Measurements from ENCODE around the gene LSM8. TPM values are rescaled to one million over a fixed set of nuclear protein-coding genes. Genes with fewer than 3 reads are reported as not detected.

Gene LSM8
- total RNA-seq, 4 donors from 2014 or later: 19.4 to 41.7 (median 26.0) TPM

GRCh38 chr7:118151671-118152070 lies 32.3 kb upstream of the LSM8 start:
- Histone ChIP-seq H3K9me3 (no peaks in the 10 kb centered on the region), H3K27ac (no peak overlapping the region), H3K4me1 (no peaks in the 10 kb centered on the region), H3K4me3 (no peak overlapping the region), H3K27me3 (no peaks in the 10 kb centered on the region), H3K36me3 (no peaks in the 10 kb centered on the region)
- no peak for DNase-seq (ENCODE audit: low spot score in 2 of 2)
- TF ChIP-seq CTCF (IDR thresholded peaks at IDR 0.05) (no peak), POLR2AphosphoS5 (IDR thresholded peaks at IDR 0.05) (no peak), POLR2A (IDR thresholded peaks at IDR 0.05) (no peak), EP300 (IDR thresholded peaks at IDR 0.05) (no peak)
- WGBS: 77% methylated on average over 2 of the region's 2 CpGs

GRCh38 chr7:118152149-118152548 lies 31.8 kb upstream of the LSM8 start:
- Histone ChIP-seq H3K36me3 (no peaks in the 10 kb centered on the region), H3K4me1 (no peaks in the 10 kb centered on the region), H3K4me3 (no peak overlapping the region), H3K9me3 (no peaks in the 10 kb centered on the region), H3K27me3 (no peaks in the 10 kb centered on the region), H3K27ac (no peak overlapping the region)
- no peak for TF ChIP-seq CTCF (IDR thresholded peaks at IDR 0.05)
- no peak for TF ChIP-seq POLR2AphosphoS5 (IDR thresholded peaks at IDR 0.05)
- no peak for TF ChIP-seq POLR2A (IDR thresholded peaks at IDR 0.05)
- TF ChIP-seq EP300 (IDR thresholded peaks at IDR 0.05): no peak
- 19% methylated on average over 1 of the region's 1 CpG for WGBS
- DNase-seq (ENCODE audit: low spot score in 2 of 2): no peak

- Histone ChIP-seq H3K27me3 (no peaks in the 10 kb centered on the region), H3K4me3 (no peak overlapping the region), H3K36me3 (no peaks in the 10 kb centered on the region), H3K27ac (no peak overlapping the region), H3K4me1 (no peaks in the 10 kb centered on the region), H3K9me3 (no peaks in the 10 kb centered on the region)
- no peak for DNase-seq (ENCODE audit: low spot score in 2 of 2)
- no peak for TF ChIP-seq CTCF (IDR thresholded peaks at IDR 0.05)
- no peak for TF ChIP-seq POLR2A (IDR thresholded peaks at IDR 0.05)
- no peak for TF ChIP-seq POLR2AphosphoS5 (IDR thresholded peaks at IDR 0.05)
- TF ChIP-seq EP300 (IDR thresholded peaks at IDR 0.05): no peak
Observed at GRCh38 chr7:118152654-118153053, 31.3 kb upstream of the LSM8 start.

GRCh38 chr7:118153551-118154177 lies 30.3 kb upstream of the LSM8 start:
- Histone ChIP-seq H3K27ac (no peak overlapping the region), H3K36me3 (no peaks in the 10 kb centered on the region), H3K4me3 (no peak overlapping the region), H3K27me3 (no peaks in the 10 kb centered on the region), H3K4me1 (no peaks in the 10 kb centered on the region), H3K9me3 (no peaks in the 10 kb centered on the region)
- 17% methylated on average over 4 of the region's 4 CpGs for WGBS
- no peak for TF ChIP-seq POLR2AphosphoS5 (IDR thresholded peaks at IDR 0.05)
- TF ChIP-seq CTCF (IDR thresholded peaks at IDR 0.05): peak; percentile 17 to 47
- DNase-seq (ENCODE audit: low spot score in 2 of 2): no peak

GRCh38 chr7:118158766-118159165 lies 25.2 kb upstream of the LSM8 start:
- no peak overlapping the region for H3K27ac ChIP-seq
- no peaks in the 10 kb centered on the region for H3K4me1 ChIP-seq
- H3K27me3 ChIP-seq: no peaks in the 10 kb centered on the region
- no peaks in the 10 kb centered on the region for H3K9me3 ChIP-seq
- H3K4me3 ChIP-seq: no peak overlapping the region
- H3K36me3 ChIP-seq: no peaks in the 10 kb centered on the region
- DNase-seq (ENCODE audit: low spot score in 2 of 2): no peak
- no peak for TF ChIP-seq POLR2AphosphoS5 (IDR thresholded peaks at IDR 0.05)
- no peak for TF ChIP-seq EP300 (IDR thresholded peaks at IDR 0.05)
- no peak for TF ChIP-seq CTCF (IDR thresholded peaks at IDR 0.05)
- TF ChIP-seq POLR2A (IDR thresholded peaks at IDR 0.05): no peak

All from suprapubic skin (tissue), 4 donors.